Sigmoid colon (tissue), 4 donors: ENCODE results near the gene MCF2L.

Experiments used
- CTCF ChIP-seq, 4 experiments: fragments of 450-650 bp in 3 of 4; fragments of 200-600 bp in 1 of 4; IDR thresholded peaks; one replicate each; pipeline ENCODE4 v1.5.1; 2016 to 2019; ENCODE audit warnings: antibody characterized with exemption in 4 of 4, mild to moderate bottlenecking in 3 of 4, moderate library complexity in 2 of 4
- EP300 ChIP-seq, 4 donors: sonication (generic); formaldehyde crosslinking; IDR thresholded peaks; one replicate each; pipeline ENCODE4 v1.6.1; 2017; ENCODE audit warnings: antibody characterized with exemption in 4 of 4
- POLR2A ChIP-seq, 2 donors: fragments of 450-650 bp; IDR thresholded peaks; one replicate each; pipeline ENCODE4 v1.6.1; 2016; ENCODE audit warnings: antibody characterized with exemption in 2 of 2, mild to moderate bottlenecking in 2 of 2, moderate library complexity in 2 of 2
- POLR2AphosphoS5 ChIP-seq, 4 donors: sonication (generic); formaldehyde crosslinking; IDR thresholded peaks; one replicate each; pipeline ENCODE4 v1.6.1; 2017; ENCODE audit warnings: antibody characterized with exemption in 4 of 4

- TF ChIP-seq POLR2A (IDR thresholded peaks at IDR 0.05) (no peak), CTCF (IDR thresholded peaks at IDR 0.05) (no peak), EP300 (IDR thresholded peaks at IDR 0.05) (no peak), POLR2AphosphoS5 (IDR thresholded peaks at IDR 0.05) (no peak)
Measured at GRCh38 chr13:113137691-113138298, 168.8 kb downstream of the MCF2L start.
